Lung microvascular endothelial cell (primary cell): ENCODE data around the gene PRMT1. TPM values are rescaled to one million over a fixed set of nuclear protein-coding genes. Genes with fewer than 3 reads are reported as not detected.
"Not testable (repeated sequence)": the region's sequence is repeated elsewhere in the genome, so short reads cannot be mapped to it uniquely, and the experiment has no call there.

ENCODE experiments used
- DNase-seq, 2 donors: peaks; one replicate each; pipeline versions ENCODE4 v3.0.0 to v3.0.0-alpha.2; 2010; ENCODE audit warnings: low read depth in 2 of 2
- total RNA-seq: library from RNA; depleted of rRNA; stranded (reverse); fragments of >200 nt; gene quantifications from 2 replicates; pipeline ENCODE4 v1.2.1, GENCODE V29; 2014

Gene PRMT1
- total RNA-seq, 1 donor from 2014 or later = 257 TPM

DNA sequence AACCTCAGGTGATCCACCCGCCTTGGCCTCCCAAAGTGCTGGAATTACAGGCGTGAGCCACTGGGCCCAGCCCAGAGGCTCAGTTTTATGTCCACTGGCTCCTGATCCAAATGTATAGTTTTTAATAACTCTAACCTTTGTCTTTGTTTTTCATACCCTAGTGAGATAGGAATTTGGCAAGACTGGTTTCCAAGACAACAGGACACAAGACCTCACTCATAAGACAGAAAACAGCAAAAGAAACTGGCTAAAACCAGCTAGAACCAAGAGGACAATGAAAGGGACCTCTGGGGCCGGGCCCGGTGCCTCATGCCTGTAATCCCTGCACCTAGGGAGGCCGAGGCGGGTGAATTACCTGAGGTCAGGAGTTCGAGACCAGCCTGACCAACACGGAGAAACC is 41.4 kb downstream of the PRMT1 start:
- DNase-seq = peak; percentile 10 to 28

DNA sequence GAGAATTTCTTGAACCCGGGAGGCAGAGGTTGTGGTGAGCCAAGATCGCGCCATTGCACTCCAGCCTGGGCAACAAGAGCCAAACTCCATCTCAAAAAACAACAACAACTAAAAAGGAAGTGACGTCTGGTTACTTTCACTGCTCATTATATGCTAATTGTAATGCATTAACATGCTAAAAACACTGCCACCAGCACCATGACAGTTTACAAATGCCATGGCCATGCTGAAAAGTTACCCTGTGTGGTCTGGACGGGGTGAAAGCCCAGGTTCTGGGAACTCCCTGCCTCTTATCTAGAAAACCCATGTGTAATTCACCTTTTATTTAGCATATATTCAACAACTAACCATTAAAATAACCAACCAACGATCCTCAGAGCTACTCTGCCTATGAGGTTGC is 41.9 kb downstream of the PRMT1 start:
- no peak for DNase-seq

DNA sequence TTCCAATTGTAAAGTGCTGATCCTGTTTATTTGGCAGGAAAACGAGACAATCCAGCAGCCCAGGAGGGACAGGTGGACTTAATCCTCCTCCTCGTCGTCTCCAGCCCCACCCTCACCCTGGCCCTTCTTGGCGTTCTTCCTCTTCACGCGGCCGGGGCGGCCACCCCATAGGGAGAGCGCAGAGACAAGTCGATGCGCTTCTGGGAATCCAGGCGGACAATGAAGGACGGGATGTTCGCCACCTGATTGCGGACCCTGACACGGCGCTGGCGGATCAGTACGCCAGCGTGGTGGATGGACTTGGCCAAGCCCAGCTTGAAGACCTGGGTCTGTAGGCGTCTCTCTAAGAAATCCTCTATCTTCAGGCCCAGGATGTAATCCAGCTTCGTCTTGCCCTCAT is 42.3 kb downstream of the PRMT1 start:
- DNase-seq = not testable (repeated sequence)

- DNase-seq = no peak
Observed at GRCh38 chr19:49727217-49728030, 50.4 kb downstream of the PRMT1 start.

GRCh38 chr19:49730166-49730565 is 53.1 kb downstream of the PRMT1 start:
- DNase-seq = no peak

Other genes with a start within 250 kb of the PRMT1 start
- gene SLC17A7, start 235.7 kb upstream of the PRMT1 start, total RNA-seq = under 0.01 and 0.20 TPM in 2 replicates
- 115 and 140 TPM in 2 replicates for gene PIH1D1, start 225.5 kb upstream of the PRMT1 start, total RNA-seq
- gene ALDH16A1, start 224.0 kb upstream of the PRMT1 start, total RNA-seq = 32.3 and 49.6 TPM in 2 replicates
- 0.79 and 0.87 TPM in 2 replicates for gene FLT3LG, start 203.1 kb upstream of the PRMT1 start, total RNA-seq
- 3,685 and 3,947 TPM in 2 replicates for gene RPL13A, start 189.7 kb upstream of the PRMT1 start, total RNA-seq
- 2,677 and 3,620 TPM in 2 replicates for gene RPS11, start 180.8 kb upstream of the PRMT1 start, total RNA-seq
- gene FCGRT, start 164.6 kb upstream of the PRMT1 start, total RNA-seq = 72.6 and 193 TPM in 2 replicates
- gene RCN3, start 149.3 kb upstream of the PRMT1 start, total RNA-seq = 6.3 and 13.3 TPM in 2 replicates
- 87.6 and 105 TPM in 2 replicates for gene NOSIP, start 96.7 kb upstream of the PRMT1 start, total RNA-seq
- 4.6 and 12.5 TPM in 2 replicates for gene PRRG2, start 96.0 kb upstream of the PRMT1 start, total RNA-seq
- gene PRR12, start 86.1 kb upstream of the PRMT1 start, total RNA-seq = 1.1 and 2.0 TPM in 2 replicates
- gene RRAS, start 37.1 kb upstream of the PRMT1 start, total RNA-seq = 18.1 and 18.3 TPM in 2 replicates
- gene SCAF1, start 35.1 kb upstream of the PRMT1 start, total RNA-seq = 5.0 and 6.3 TPM in 2 replicates
- 26.8 and 43.1 TPM in 2 replicates for gene IRF3, start 11.4 kb upstream of the PRMT1 start, total RNA-seq
- 3.4 and 4.8 TPM in 2 replicates for gene BCL2L12, start 11.3 kb upstream of the PRMT1 start, total RNA-seq
- 0.22 and 0.40 TPM in 2 replicates for gene ADM5, start 12.3 kb downstream of the PRMT1 start, total RNA-seq
- gene CPT1C, start 13.8 kb downstream of the PRMT1 start, total RNA-seq = 14.1 and 14.4 TPM in 2 replicates
- gene TSKS, start 86.0 kb downstream of the PRMT1 start, total RNA-seq = under 0.01 TPM in 2 replicates
- gene AP2A1, start 89.7 kb downstream of the PRMT1 start, total RNA-seq = 37.1 and 41.6 TPM in 2 replicates
- gene FUZ, start 136.0 kb downstream of the PRMT1 start, total RNA-seq = 11.6 and 14.3 TPM in 2 replicates
- 7.6 and 9.9 TPM in 2 replicates for gene MED25, start 141.0 kb downstream of the PRMT1 start, total RNA-seq
- 42.1 and 49.6 TPM in 2 replicates for gene PTOV1, start 173.9 kb downstream of the PRMT1 start, total RNA-seq
- gene PNKP, start 190.3 kb downstream of the PRMT1 start, total RNA-seq = 25.5 and 27.4 TPM in 2 replicates
- 5.7 and 8.1 TPM in 2 replicates for gene AKT1S1, start 200.1 kb downstream of the PRMT1 start, total RNA-seq
- gene TBC1D17, start 200.4 kb downstream of the PRMT1 start, total RNA-seq = 6.1 and 8.3 TPM in 2 replicates
- gene IL4I1, start 219.6 kb downstream of the PRMT1 start, total RNA-seq = 0.40 and 1.7 TPM in 2 replicates